Glomerular endothelial cell (primary cell): ENCODE results near the gene TRNP1. TPM values are rescaled to one million over a fixed set of nuclear protein-coding genes. Genes with fewer than 3 reads are reported as not detected.
"Not testable (repeated sequence)": the region's sequence is repeated elsewhere in the genome, so short reads cannot be mapped to it uniquely, and the experiment has no call there.

ENCODE experiments used
- DNase-seq: peaks from one replicate; pipeline ENCODE4 v3.0.0-alpha.2; 2011; ENCODE audit warnings: low read depth, low spot score; ENCODE audit errors: extremely low read depth
- total RNA-seq: library from RNA; depleted of rRNA; stranded (reverse); fragments of >200 nt; gene quantifications from 2 replicates; pipeline ENCODE4 v1.2.3, GENCODE V29; 2015

TRNP1 gene
- 65.4 and 169 TPM in 2 replicates for total RNA-seq

- no peak for DNase-seq
Measured at GRCh38 chr1:26993237-26994019, at the start of gene TRNP1. TSS of gene TRNP1 (plus strand) at chr1:26993692. CDS start at chr1:26993787, 95 bp downstream.

GRCh38 chr1:26945138-26945537 is 48.4 kb upstream of the TRNP1 start:
- DNase-seq = no peak

- no peak for DNase-seq
Measured at GRCh38 chr1:26945728-26946127, 47.8 kb upstream of the TRNP1 start.

GRCh38 chr1:26946270-26946669 is 47.2 kb upstream of the TRNP1 start:
- DNase-seq = no peak

GRCh38 chr1:26948725-26949057 is 44.8 kb upstream of the TRNP1 start:
- not testable (repeated sequence) for DNase-seq

- DNase-seq = no peak
Measured at GRCh38 chr1:26949266-26949925, 44.1 kb upstream of the TRNP1 start.

- DNase-seq = no peak
Measured at GRCh38 chr1:26949926-26950319, 43.6 kb upstream of the TRNP1 start.

- DNase-seq = no peak
Measured at GRCh38 chr1:26950602-26951001, 42.9 kb upstream of the TRNP1 start.

- DNase-seq = no peak
Measured at GRCh38 chr1:26951216-26951615, 42.3 kb upstream of the TRNP1 start.

GRCh38 chr1:26951821-26952497 is 41.5 kb upstream of the TRNP1 start:
- no peak for DNase-seq

GRCh38 chr1:26953374-26953773 is 40.1 kb upstream of the TRNP1 start:
- DNase-seq = no peak

- DNase-seq = no peak
Measured at GRCh38 chr1:26956321-26956720, 37.2 kb upstream of the TRNP1 start.

- no peak for DNase-seq
Measured at GRCh38 chr1:26957306-26957705, 36.2 kb upstream of the TRNP1 start.

- DNase-seq = no peak
Measured at GRCh38 chr1:26959270-26959669, 34.2 kb upstream of the TRNP1 start.

GRCh38 chr1:26959722-26960624 is 33.5 kb upstream of the TRNP1 start, which contains the start of gene KDF1:
TSS of gene KDF1 (minus strand) at chr1:26960468. CDS start at chr1:26952380, 8,088 bp downstream.
- no peak for DNase-seq

GRCh38 chr1:26960625-26960966 is 32.9 kb upstream of the TRNP1 start:
- no peak for DNase-seq

GRCh38 chr1:26961826-26962225 is 31.7 kb upstream of the TRNP1 start:
- DNase-seq = peak; percentile 68

- no peak for DNase-seq
Measured at GRCh38 chr1:26965213-26965612, 28.3 kb upstream of the TRNP1 start.

GRCh38 chr1:26965628-26966027 is 27.9 kb upstream of the TRNP1 start:
- DNase-seq = no peak

- DNase-seq = no peak
Measured at GRCh38 chr1:26970810-26971209, 22.7 kb upstream of the TRNP1 start.

- DNase-seq = no peak
Measured at GRCh38 chr1:26971590-26971989, 21.9 kb upstream of the TRNP1 start.
